Activated T-cell treated with anti-CD3 and anti-CD28 coated beads, Interleukin-2, amount 50 U/mL, for 24 hours (primary cell): ENCODE measurements around the gene GJB6.
"Not testable (repeated sequence)": the region's sequence is repeated elsewhere in the genome, so short reads cannot be mapped to it uniquely, and the experiment has no call there.

Experiments
- DNase-seq: peaks from one replicate; pipeline ENCODE4 v3.0.0-alpha.2; 2020
- H3K27ac Mint-ChIP-seq: 2 replicates; pipeline ENCODE4 v1.8.0; 2020; ENCODE audit warnings: mild to moderate bottlenecking, mixed read lengths
- H3K27me3 Mint-ChIP-seq: 2 replicates; pipeline ENCODE4 v1.8.0; 2020; ENCODE audit warnings: mixed read lengths
- H3K36me3 Mint-ChIP-seq: 2 replicates; pipeline ENCODE4 v1.8.0; 2020; ENCODE audit warnings: low read depth, mixed read lengths
- H3K4me1 Mint-ChIP-seq: 2 replicates; pipeline ENCODE4 v1.8.0; 2020; ENCODE audit warnings: low read depth, mixed read lengths
- H3K4me3 Mint-ChIP-seq: 2 replicates; pipeline ENCODE4 v1.8.0; 2020; ENCODE audit warnings: mild to moderate bottlenecking, moderate library complexity, mixed read lengths
- H3K9me3 Mint-ChIP-seq: 2 replicates; pipeline ENCODE4 v1.8.0; 2020; ENCODE audit warnings: mixed read lengths

GJB6 gene

GRCh38 chr13:20231839-20232555 lies at the start of gene GJB6:
GJB6 (minus strand) TSS chr13:20232319; CDS start chr13:20223480, 8,839 bp downstream.
- Mint-ChIP-seq H3K27ac (peak within 1 kb of the TSS; percentile 71), H3K4me3 (peak within 1 kb of the TSS; percentile 76), H3K4me1 (peaks cover 11% of the 10 kb centered on the region), H3K9me3 (no peaks in the 10 kb centered on the region), H3K27me3 (peaks cover 50% of the 10 kb centered on the region), H3K36me3 (no peaks in the 10 kb centered on the region)
- peak; percentile 53 for DNase-seq

GRCh38 chr13:20276901-20277300 lies 44.8 kb upstream of the GJB6 start:
- H3K27ac Mint-ChIP-seq, H3K4me3 Mint-ChIP-seq, H3K9me3 Mint-ChIP-seq, DNase-seq, H3K36me3 Mint-ChIP-seq, H3K4me1 Mint-ChIP-seq: not testable (repeated sequence)
- H3K27me3 Mint-ChIP-seq = peaks cover 13% of the 10 kb centered on the region

GRCh38 chr13:20274466-20274865 lies 42.3 kb upstream of the GJB6 start:
- H3K4me1 Mint-ChIP-seq = no peaks in the 10 kb centered on the region
- peaks cover 13% of the 10 kb centered on the region for H3K27me3 Mint-ChIP-seq
- no peaks in the 10 kb centered on the region for H3K36me3 Mint-ChIP-seq
- no peak overlapping the region for H3K27ac Mint-ChIP-seq
- H3K4me3 Mint-ChIP-seq = no peak overlapping the region
- DNase-seq = no peak
- no peaks in the 10 kb centered on the region for H3K9me3 Mint-ChIP-seq

- H3K4me1 Mint-ChIP-seq = no peaks in the 10 kb centered on the region
- no peak overlapping the region for H3K27ac Mint-ChIP-seq
- H3K4me3 Mint-ChIP-seq = no peak overlapping the region
- no peak for DNase-seq
- no peaks in the 10 kb centered on the region for H3K36me3 Mint-ChIP-seq
- H3K9me3 Mint-ChIP-seq = no peaks in the 10 kb centered on the region
- peaks cover 13% of the 10 kb centered on the region for H3K27me3 Mint-ChIP-seq
These were observed 40.6 kb upstream of the GJB6 start for GRCh38 chr13:20272588-20273171.

GRCh38 chr13:20272104-20272503 lies 40.0 kb upstream of the GJB6 start:
- no peaks in the 10 kb centered on the region for H3K36me3 Mint-ChIP-seq
- H3K4me1 Mint-ChIP-seq = no peaks in the 10 kb centered on the region
- H3K4me3 Mint-ChIP-seq = no peak overlapping the region
- no peak for DNase-seq
- no peaks in the 10 kb centered on the region for H3K9me3 Mint-ChIP-seq
- H3K27ac Mint-ChIP-seq = no peak overlapping the region
- H3K27me3 Mint-ChIP-seq = peaks cover 13% of the 10 kb centered on the region

- no peak overlapping the region for H3K4me3 Mint-ChIP-seq
- DNase-seq = no peak
- no peak overlapping the region for H3K27ac Mint-ChIP-seq
- no peaks in the 10 kb centered on the region for H3K4me1 Mint-ChIP-seq
- H3K9me3 Mint-ChIP-seq = no peaks in the 10 kb centered on the region
- H3K36me3 Mint-ChIP-seq = no peaks in the 10 kb centered on the region
- peaks cover 16% of the 10 kb centered on the region for H3K27me3 Mint-ChIP-seq
These were observed 39.3 kb upstream of the GJB6 start for GRCh38 chr13:20271441-20271840.

- H3K36me3 Mint-ChIP-seq = no peaks in the 10 kb centered on the region
- no peaks in the 10 kb centered on the region for H3K4me1 Mint-ChIP-seq
These were observed 38.2 kb upstream of the GJB6 start for GRCh38 chr13:20270163-20270865.

GRCh38 chr13:20264271-20265018 lies 32.3 kb upstream of the GJB6 start:
- no peak for DNase-seq
- no peaks in the 10 kb centered on the region for H3K36me3 Mint-ChIP-seq
- H3K9me3 Mint-ChIP-seq = no peaks in the 10 kb centered on the region
- no peak overlapping the region for H3K27ac Mint-ChIP-seq
- no peak overlapping the region for H3K4me3 Mint-ChIP-seq
- H3K27me3 Mint-ChIP-seq = peaks cover 4% of the 10 kb centered on the region
- H3K4me1 Mint-ChIP-seq = peaks cover 6% of the 10 kb centered on the region

More at GRCh38 chr13:20270163-20270865, 38.2 kb upstream of the GJB6 start:
- no peak for DNase-seq
- H3K27ac Mint-ChIP-seq = no peak overlapping the region
- peaks cover 16% of the 10 kb centered on the region for H3K27me3 Mint-ChIP-seq
- H3K4me3 Mint-ChIP-seq = no peak overlapping the region
- H3K9me3 Mint-ChIP-seq = no peaks in the 10 kb centered on the region

GRCh38 chr13:20263393-20264044 lies 31.4 kb upstream of the GJB6 start:
- no peak overlapping the region for H3K27ac Mint-ChIP-seq
- H3K4me3 Mint-ChIP-seq = no peak overlapping the region

GRCh38 chr13:20258963-20259288 lies 26.8 kb upstream of the GJB6 start:
- Mint-ChIP-seq H3K4me1 (no peaks in the 10 kb centered on the region), H3K36me3 (no peaks in the 10 kb centered on the region), H3K27me3 (no peaks in the 10 kb centered on the region), H3K27ac (no peak overlapping the region), H3K9me3 (no peaks in the 10 kb centered on the region), H3K4me3 (no peak overlapping the region)
- no peak for DNase-seq

More at GRCh38 chr13:20263393-20264044, 31.4 kb upstream of the GJB6 start:
- DNase-seq = no peak
- Mint-ChIP-seq H3K9me3 (no peaks in the 10 kb centered on the region), H3K4me1 (peaks cover 6% of the 10 kb centered on the region), H3K36me3 (no peaks in the 10 kb centered on the region), H3K27me3 (peaks cover 4% of the 10 kb centered on the region)

GRCh38 chr13:20258208-20258962 lies 26.3 kb upstream of the GJB6 start:
- Mint-ChIP-seq H3K9me3 (no peaks in the 10 kb centered on the region), H3K36me3 (no peaks in the 10 kb centered on the region), H3K4me3 (no peak overlapping the region), H3K4me1 (no peaks in the 10 kb centered on the region), H3K27ac (no peak overlapping the region), H3K27me3 (no peaks in the 10 kb centered on the region)
- DNase-seq = no peak

GRCh38 chr13:20254076-20254475 lies 22.0 kb upstream of the GJB6 start:
- DNase-seq = no peak
- Mint-ChIP-seq H3K27me3 (no peaks in the 10 kb centered on the region), H3K36me3 (no peaks in the 10 kb centered on the region), H3K4me3 (no peak overlapping the region), H3K27ac (no peak overlapping the region), H3K9me3 (no peaks in the 10 kb centered on the region), H3K4me1 (no peaks in the 10 kb centered on the region)

GRCh38 chr13:20249913-20250312 lies 17.8 kb upstream of the GJB6 start:
- H3K9me3 Mint-ChIP-seq = no peaks in the 10 kb centered on the region
- no peaks in the 10 kb centered on the region for H3K36me3 Mint-ChIP-seq
- no peaks in the 10 kb centered on the region for H3K27me3 Mint-ChIP-seq
- H3K27ac Mint-ChIP-seq = no peak overlapping the region
- DNase-seq = no peak
- H3K4me3 Mint-ChIP-seq = no peak overlapping the region
- no peaks in the 10 kb centered on the region for H3K4me1 Mint-ChIP-seq

GRCh38 chr13:20247963-20248362 lies 15.8 kb upstream of the GJB6 start:
- Mint-ChIP-seq H3K9me3 (no peaks in the 10 kb centered on the region), H3K27me3 (no peaks in the 10 kb centered on the region), H3K36me3 (no peaks in the 10 kb centered on the region), H3K27ac (no peak overlapping the region), H3K4me1 (peaks cover 3% of the 10 kb centered on the region), H3K4me3 (no peak overlapping the region)
- no peak for DNase-seq
